Esophagus squamous epithelium (tissue), 5 donors: ENCODE measurements around the gene ZFP36L2. TPM values are rescaled to one million over a fixed set of nuclear protein-coding genes. Genes with fewer than 3 reads are reported as not detected.

Experiments
- DNase-seq: peaks from one replicate; lab custom pipeline; 2025; lab: John Stamatoyannopoulos, UW
- H3K27ac ChIP-seq, 4 donors: fragments of 200-600 bp; sonication (generic); one replicate each; pipeline ENCODE4 v1.5.1; 2016 to 2019; ENCODE audit warnings: mild to moderate bottlenecking in 1 of 4
- H3K27me3 ChIP-seq, 4 donors: fragments of 200-600 bp; sonication (generic); 1 replicate in 3 of 4; 2 replicates in 1 of 4; pipeline versions ENCODE4 v1.5.1 to v1.6.0; 2017 to 2021; ENCODE audit warnings: antibody characterized with exemption in 1 of 4
- H3K36me3 ChIP-seq, 3 donors: fragments of 200-600 bp; sonication (generic); one replicate each; pipeline ENCODE4 v1.5.1; 2016 to 2019
- H3K4me1 ChIP-seq, 3 donors: fragments of 200-600 bp; sonication (generic); one replicate each; pipeline ENCODE4 v1.5.1; 2017 to 2019
- H3K4me3 ChIP-seq, 4 donors: fragments of 200-600 bp; sonication (generic); 1 replicate in 3 of 4; 2 replicates in 1 of 4; pipeline ENCODE4 v1.5.1; 2016 to 2019; ENCODE audit warnings: mild to moderate bottlenecking in 2 of 4, moderate library complexity in 1 of 4
- H3K9me3 ChIP-seq, 3 donors: fragments of 200-600 bp; sonication (generic); one replicate each; pipeline ENCODE4 v1.5.1; 2016 to 2019
- CTCF ChIP-seq, 6 experiments: fragments of 450-650 bp in 4 of 6; fragments of 200-600 bp in 2 of 6; sonication (generic) in 2 of 6; IDR thresholded peaks; one replicate each; pipeline ENCODE4 v1.5.1; 2016 to 2019; ENCODE audit warnings: antibody characterized with exemption in 6 of 6, mild to moderate bottlenecking in 4 of 6, moderate library complexity in 4 of 6
- POLR2A ChIP-seq, 4 donors: fragments of 450-650 bp; IDR thresholded peaks; one replicate each; pipeline ENCODE4 v1.6.1; 2017; ENCODE audit warnings: antibody characterized with exemption in 4 of 4, mild to moderate bottlenecking in 4 of 4, moderate library complexity in 3 of 4
- WGBS, 2 donors: methylation state at CpG; one replicate each; pipeline ENCODE4 v1.1.5; 2018; 5-methylcytosine and 5-hydroxymethylcytosine counted together
- intact Hi-C: fragments of 100-400 bp; cut with DNase I; formaldehyde crosslinking; loops from one replicate; pipeline ENCODE4 v1.15.0; 2022
- total RNA-seq, 4 donors: library from RNA; depleted of rRNA; stranded (reverse); fragments of >200 nt; gene quantifications; one replicate each; pipeline ENCODE4 v1.1.0, GENCODE V29; 2016
- donor health status: DM: yes; HTN: yes; CAD: no.

Gene ZFP36L2
- total RNA-seq, 4 donors from 2014 or later, result 26.6 to 87.7 (median 41.8) TPM

- no peak for DNase-seq
- H3K4me3 ChIP-seq, result no peak overlapping the region
- TF ChIP-seq POLR2A (IDR thresholded peaks at IDR 0.05) (no peak), CTCF (IDR thresholded peaks at IDR 0.05) (no peak)
- peak overlapping the region in 1 of 4 donors; percentile 29 for H3K27ac ChIP-seq
- peaks cover 0 to 32% (median 0%) of the 10 kb centered on the region in 3 donors for H3K36me3 ChIP-seq
- no peaks in the 10 kb centered on the region for H3K9me3 ChIP-seq
- no peaks in the 10 kb centered on the region for H3K27me3 ChIP-seq
- 72 to 75% methylated on average over 9 of the region's 9 CpGs for WGBS, 2 donors
- H3K4me1 ChIP-seq, result peaks cover 5 to 29% (median 16%) of the 10 kb centered on the region in 3 donors
- intact Hi-C loops, result loop anchor here (5.0 to 10.0 kb wide), 3 partner anchors 249 to 409 kb away; no protein-coding TSS in a partner anchor
Observed at GRCh38 chr2:43233218-43234212, 7.1 kb upstream of the ZFP36L2 start.

GRCh38 chr2:43230951-43231827, 4.8 kb upstream of the ZFP36L2 start:
- Histone ChIP-seq H3K4me1 (peaks cover 11 to 33% (median 19%) of the 10 kb centered on the region in 3 donors), H3K36me3 (peaks cover 0 to 32% (median 0%) of the 10 kb centered on the region in 3 donors), H3K27me3 (no peaks in the 10 kb centered on the region), H3K27ac (no peak overlapping the region), H3K9me3 (no peaks in the 10 kb centered on the region), H3K4me3 (no peak overlapping the region)
- intact Hi-C loops, result loop anchor here (5.0 to 10.0 kb wide), 3 partner anchors 251 to 406 kb away; no protein-coding TSS in a partner anchor
- WGBS, 2 donors, result 84 to 90% methylated on average over 5 to 7 of the region's 7 CpGs
- DNase-seq, result no peak
- no peak for TF ChIP-seq CTCF (IDR thresholded peaks at IDR 0.05)
- no peak for TF ChIP-seq POLR2A (IDR thresholded peaks at IDR 0.05)

GRCh38 chr2:43230351-43230885, 4.0 kb upstream of the ZFP36L2 start:
- TF ChIP-seq POLR2A (IDR thresholded peaks at IDR 0.05), result no peak
- peak in 1 of 6 experiments; percentile 7 for TF ChIP-seq CTCF (IDR thresholded peaks at IDR 0.05)
- no peak for DNase-seq
- 75 to 86% methylated on average over 4 of the region's 4 CpGs for WGBS, 2 donors

GRCh38 chr2:43228756-43229659, 2.6 kb upstream of the ZFP36L2 start:
- H3K27ac ChIP-seq, result peak overlapping the region; percentile 96 to 100 (median 98)
- no peak for TF ChIP-seq POLR2A (IDR thresholded peaks at IDR 0.05)
- TF ChIP-seq CTCF (IDR thresholded peaks at IDR 0.05), result no peak
- 30 to 31% methylated on average over 6 of the region's 6 CpGs for WGBS, 2 donors
- peaks cover 4 to 47% (median 15%) of the 10 kb centered on the region in 3 donors for H3K36me3 ChIP-seq
- intact Hi-C loops, result loop anchor here (10.0 kb wide), 1 partner anchor 254 kb away; no protein-coding TSS in a partner anchor
- H3K27me3 ChIP-seq, result no peaks in the 10 kb centered on the region
- H3K4me1 ChIP-seq, result peaks cover 11 to 33% (median 19%) of the 10 kb centered on the region in 3 donors
- no peak for DNase-seq
- no peaks in the 10 kb centered on the region for H3K9me3 ChIP-seq
- peak overlapping the region in 2 of 4 donors; percentile 79 to 92 for H3K4me3 ChIP-seq

More at GRCh38 chr2:43230351-43230885, 4.0 kb upstream of the ZFP36L2 start:
- peak overlapping the region in 1 of 4 donors; percentile 96 for H3K27ac ChIP-seq
- no peaks in the 10 kb centered on the region for H3K27me3 ChIP-seq
- no peak overlapping the region for H3K4me3 ChIP-seq
- H3K9me3 ChIP-seq, result no peaks in the 10 kb centered on the region
- intact Hi-C loops, result loop anchor here (5.0 to 10.0 kb wide), 3 partner anchors 252 to 406 kb away; no protein-coding TSS in a partner anchor
- H3K4me1 ChIP-seq, result peaks cover 11 to 33% (median 19%) of the 10 kb centered on the region in 3 donors
- peaks cover 0 to 33% (median 1%) of the 10 kb centered on the region in 3 donors for H3K36me3 ChIP-seq
